Measurements from ENCODE around the gene DPP10. TPM values are rescaled to one million over a fixed set of nuclear protein-coding genes. Genes with fewer than 3 reads are reported as not detected.
A peak's percentile ranks its signal among the peaks of the same experiment; 100 is the strongest.

The DPP10 gene
- total RNA-seq, 4 donors from 2014 or later = 3.3 to 6.6 (median 4.7) TPM

DNA sequence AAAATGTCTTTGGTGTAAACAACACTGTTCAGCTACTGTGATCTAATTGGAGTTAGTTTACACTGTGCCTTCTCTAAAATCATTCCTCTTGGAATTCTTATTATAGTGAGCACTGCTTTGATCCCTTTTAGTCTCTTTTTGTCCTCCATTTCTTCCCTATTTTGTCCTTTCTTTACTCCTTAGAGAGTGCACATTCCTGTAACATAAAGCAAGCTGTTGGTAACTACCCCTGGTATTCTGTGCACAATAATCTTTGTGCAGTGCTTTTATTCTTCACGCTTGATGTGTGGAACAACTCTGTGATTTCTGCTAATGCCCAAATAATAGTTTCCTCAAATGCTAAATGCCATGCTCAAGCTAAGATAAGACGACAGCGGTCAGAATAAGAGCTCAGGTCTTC, 401.5 kb downstream of the DPP10 start:
- Histone ChIP-seq H3K4me1 (no peaks in the 10 kb centered on the region), H3K36me3 (no peaks in the 10 kb centered on the region), H3K27ac (replicated peaks in 1 of 4) (no peak overlapping the region), H3K27me3 (no peaks in the 10 kb centered on the region), H3K4me3 (no peak overlapping the region), H3K9me3 (no peaks in the 10 kb centered on the region)
- intact Hi-C loops (cut with DNase I) = no loop called here
- DNase-seq (ENCODE audit: extremely low spot score) = no peak
- TF ChIP-seq, protein P1, sequence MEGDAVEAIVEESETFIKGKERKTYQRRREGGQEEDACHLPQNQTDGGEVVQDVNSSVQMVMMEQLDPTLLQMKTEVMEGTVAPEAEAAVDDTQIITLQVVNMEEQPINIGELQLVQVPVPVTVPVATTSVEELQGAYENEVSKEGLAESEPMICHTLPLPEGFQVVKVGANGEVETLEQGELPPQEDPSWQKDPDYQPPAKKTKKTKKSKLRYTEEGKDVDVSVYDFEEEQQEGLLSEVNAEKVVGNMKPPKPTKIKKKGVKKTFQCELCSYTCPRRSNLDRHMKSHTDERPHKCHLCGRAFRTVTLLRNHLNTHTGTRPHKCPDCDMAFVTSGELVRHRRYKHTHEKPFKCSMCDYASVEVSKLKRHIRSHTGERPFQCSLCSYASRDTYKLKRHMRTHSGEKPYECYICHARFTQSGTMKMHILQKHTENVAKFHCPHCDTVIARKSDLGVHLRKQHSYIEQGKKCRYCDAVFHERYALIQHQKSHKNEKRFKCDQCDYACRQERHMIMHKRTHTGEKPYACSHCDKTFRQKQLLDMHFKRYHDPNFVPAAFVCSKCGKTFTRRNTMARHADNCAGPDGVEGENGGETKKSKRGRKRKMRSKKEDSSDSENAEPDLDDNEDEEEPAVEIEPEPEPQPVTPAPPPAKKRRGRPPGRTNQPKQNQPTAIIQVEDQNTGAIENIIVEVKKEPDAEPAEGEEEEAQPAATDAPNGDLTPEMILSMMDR (IDR thresholded peaks at IDR 0.05) = no peak
- TF ChIP-seq POLR2A (IDR thresholded peaks at IDR 0.05; ENCODE audit: low read depth) (no peak), POLR2AphosphoS5 (IDR thresholded peaks at IDR 0.05) (no peak), EP300 (IDR thresholded peaks at IDR 0.05) (no peak)
- 86% methylated on average over 3 of the region's 3 CpGs for WGBS

DNA sequence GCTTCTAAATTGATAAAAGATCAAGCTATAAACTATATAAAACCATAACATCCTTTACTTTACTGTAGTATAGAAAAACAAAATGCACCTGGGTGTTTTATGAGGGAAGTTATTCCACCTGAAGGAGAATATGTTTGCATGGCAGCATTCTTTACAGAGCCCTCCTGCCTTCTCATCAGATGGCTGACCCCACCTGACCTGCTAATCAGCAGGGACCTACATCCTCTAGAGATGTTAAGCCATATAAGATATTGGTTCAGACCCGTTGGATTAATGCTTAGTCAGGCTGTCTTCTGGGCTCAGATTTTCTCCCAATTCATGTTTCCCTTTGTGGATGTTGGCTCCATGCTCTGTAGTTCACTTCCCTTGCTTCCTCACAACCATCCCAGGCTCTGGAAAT, 414.8 kb downstream of the DPP10 start:
- intact Hi-C loops (cut with DNase I) = no loop called here
- no peaks in the 10 kb centered on the region for H3K36me3 ChIP-seq
- H3K27me3 ChIP-seq = no peaks in the 10 kb centered on the region

DNA sequence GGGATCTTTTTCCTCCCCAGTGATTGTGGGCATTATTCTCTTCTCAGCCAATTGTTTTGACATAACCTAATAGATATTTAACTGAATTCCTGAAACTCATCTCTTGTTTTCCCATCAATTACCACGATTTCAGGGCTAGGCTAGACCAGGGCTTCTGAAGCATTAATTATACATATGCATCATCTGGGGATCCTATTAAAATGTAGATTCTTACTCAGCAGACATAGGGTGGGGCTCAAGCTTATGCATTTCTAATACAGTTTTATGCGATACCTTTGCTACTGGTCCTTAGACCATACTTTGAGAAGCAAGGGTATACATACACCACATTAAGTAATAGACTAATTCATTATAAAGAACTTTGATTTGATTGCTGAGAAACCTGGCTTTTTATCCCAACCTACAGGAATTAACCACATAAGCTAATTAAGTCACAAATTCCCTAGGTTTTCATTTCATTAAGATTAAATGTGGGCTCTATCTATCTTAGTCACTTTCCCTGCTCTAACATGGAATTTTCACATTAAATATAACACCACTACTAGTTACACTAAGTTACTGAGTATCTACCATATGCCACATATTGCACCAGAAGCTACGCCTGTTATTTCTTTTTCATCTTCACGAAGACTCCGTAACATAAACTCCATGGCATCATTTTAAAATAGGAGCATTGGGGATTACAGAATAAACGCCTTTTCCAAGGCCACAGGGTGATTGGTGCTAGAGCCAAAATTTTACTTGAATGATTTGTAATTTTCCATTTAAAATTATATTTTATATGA, 417.5 kb downstream of the DPP10 start:
- no peaks in the 10 kb centered on the region for H3K27me3 ChIP-seq
- no peak for TF ChIP-seq EP300 (IDR thresholded peaks at IDR 0.05)
- peak; percentile 37 for DNase-seq (ENCODE audit: extremely low spot score)
- intact Hi-C loops (cut with DNase I) = no loop called here
- no peak overlapping the region for H3K27ac ChIP-seq (replicated peaks in 1 of 4)
- no peaks in the 10 kb centered on the region for H3K36me3 ChIP-seq
- no peaks in the 10 kb centered on the region for H3K4me1 ChIP-seq
- H3K4me3 ChIP-seq = no peak overlapping the region
- WGBS = 63% methylated on average over 6 of the region's 6 CpGs
- H3K9me3 ChIP-seq = no peaks in the 10 kb centered on the region

More for the DNA sequence above, 414.8 kb downstream of the DPP10 start:
- WGBS = 73% methylated on average over 1 of the region's 1 CpG
- no peaks in the 10 kb centered on the region for H3K4me1 ChIP-seq
- DNase-seq (ENCODE audit: extremely low spot score) = peak; percentile 75
- no peak overlapping the region for H3K27ac ChIP-seq (replicated peaks in 1 of 4)
- no peaks in the 10 kb centered on the region for H3K9me3 ChIP-seq
- TF ChIP-seq EP300 (IDR thresholded peaks at IDR 0.05) = no peak
- no peak for TF ChIP-seq POLR2AphosphoS5 (IDR thresholded peaks at IDR 0.05)
- TF ChIP-seq, protein P1 (IDR thresholded peaks at IDR 0.05) = no peak
- TF ChIP-seq POLR2A (IDR thresholded peaks at IDR 0.05; ENCODE audit: low read depth) = no peak
- no peak overlapping the region for H3K4me3 ChIP-seq

DNA sequence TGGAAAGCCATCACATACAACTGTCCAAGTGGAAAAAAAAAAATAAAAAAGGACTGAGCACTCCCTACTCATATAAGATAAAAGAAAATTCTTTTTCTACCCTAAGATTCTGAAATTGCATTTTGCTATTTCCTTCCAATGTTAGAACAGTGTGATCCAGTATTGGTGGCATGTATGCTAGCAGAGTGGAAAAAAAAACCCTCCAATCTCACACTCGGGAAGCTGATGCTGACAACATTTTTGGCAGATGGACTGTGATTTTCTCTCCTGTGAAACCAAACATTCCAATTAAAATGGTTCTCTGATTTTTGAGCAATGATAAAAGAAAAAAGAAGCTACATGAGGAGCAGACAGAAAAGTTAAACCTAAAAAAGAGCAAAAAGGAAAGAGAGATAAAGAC, 419.8 kb downstream of the DPP10 start:
- Histone ChIP-seq H3K27ac (replicated peaks in 1 of 4) (no peak overlapping the region), H3K27me3 (no peaks in the 10 kb centered on the region), H3K4me3 (no peak overlapping the region), H3K4me1 (no peaks in the 10 kb centered on the region), H3K9me3 (no peaks in the 10 kb centered on the region), H3K36me3 (no peaks in the 10 kb centered on the region)
- 50% methylated on average over 1 of the region's 1 CpG for WGBS
- no peak for DNase-seq (ENCODE audit: extremely low spot score)
- intact Hi-C loops (cut with DNase I) = no loop called here
- TF ChIP-seq EP300 (IDR thresholded peaks at IDR 0.05) (no peak), POLR2A (IDR thresholded peaks at IDR 0.05; ENCODE audit: low read depth) (no peak), POLR2AphosphoS5 (IDR thresholded peaks at IDR 0.05) (no peak)
- TF ChIP-seq, protein P1 (IDR thresholded peaks at IDR 0.05) = no peak

DNA sequence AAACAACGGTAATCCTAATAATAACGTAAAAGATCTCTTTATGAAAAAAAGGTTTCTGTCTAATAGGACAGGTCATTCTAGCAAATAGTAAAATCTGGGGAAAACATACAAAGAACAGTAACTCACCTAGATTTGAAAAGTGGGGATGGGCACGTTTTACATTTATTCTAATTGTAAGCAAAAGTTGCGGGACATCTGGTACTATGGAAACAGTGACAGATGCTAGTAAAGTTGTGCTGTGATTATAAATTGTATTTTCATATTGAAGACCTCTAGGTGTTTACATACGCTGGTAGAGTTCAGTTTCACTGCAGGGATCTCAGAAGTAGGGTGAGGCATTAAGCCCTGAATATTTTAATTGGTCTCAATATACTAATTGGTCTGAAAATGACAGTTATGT, 422.5 kb downstream of the DPP10 start:
- no peaks in the 10 kb centered on the region for H3K4me1 ChIP-seq
- no peak overlapping the region for H3K27ac ChIP-seq (replicated peaks in 1 of 4)
- H3K4me3 ChIP-seq = no peak overlapping the region
- intact Hi-C loops (cut with DNase I) = no loop called here
- no peaks in the 10 kb centered on the region for H3K27me3 ChIP-seq
- WGBS = 71% methylated on average over 5 of the region's 5 CpGs
- TF ChIP-seq EP300 (IDR thresholded peaks at IDR 0.05) (no peak), POLR2A (IDR thresholded peaks at IDR 0.05; ENCODE audit: low read depth) (no peak), POLR2AphosphoS5 (IDR thresholded peaks at IDR 0.05) (no peak)
- TF ChIP-seq, protein P1 (IDR thresholded peaks at IDR 0.05) = no peak
- no peaks in the 10 kb centered on the region for H3K9me3 ChIP-seq
- no peak for DNase-seq (ENCODE audit: extremely low spot score)
- no peaks in the 10 kb centered on the region for H3K36me3 ChIP-seq

Data from esophagus muscularis mucosa (tissue), 4 donors.